22Rv1 (cell line): Measurements from ENCODE around the gene ESR2.

ENCODE experiments used
- CTCF ChIP-seq: fragments of 450-650 bp; IDR thresholded peaks from 2 replicates; pipeline ENCODE4 v1.5.1; 2017; ENCODE audit warnings: mild to moderate bottlenecking
- ZFX ChIP-seq: fragments of 450-650 bp; IDR thresholded peaks from 2 replicates; pipeline ENCODE4 v1.6.1; 2017; ENCODE audit warnings: antibody characterized with exemption, borderline replicate concordance

GRCh38 chr14:64060648-64061096 is 233.5 kb downstream of the ESR2 start:
- TF ChIP-seq CTCF: peak; percentile 43
- TF ChIP-seq ZFX: no peak
